CD4-positive, alpha-beta memory T cell (primary cell): Measurements from ENCODE around the gene KSR1. TPM values are rescaled to one million over a fixed set of nuclear protein-coding genes. Genes with fewer than 3 reads are reported as not detected.

Experiments used
- CTCF ChIA-PET: fragments of 350-600 bp; sonication (Branson Sonifier 250); formaldehyde crosslinking; loops from one replicate; lab custom pipeline; 2021; ENCODE audit warnings: inconsistent platforms; ENCODE audit not compliant: partially characterized antibody; lab: Charles Lee
- POLR2A ChIA-PET: fragments of 350-600 bp; sonication (Branson Sonifier 250); formaldehyde crosslinking; loops from one replicate; lab custom pipeline; 2021; ENCODE audit not compliant: partially characterized antibody; lab: Charles Lee
- DNase-seq, 5 donors: peaks; one replicate each; pipeline versions ENCODE4 v3.0.0 to v3.0.0-alpha.2; 2020 to 2022; ENCODE audit warnings: mixed read lengths in 1 of 5
- H3K27ac ChIP-seq: one replicate; pipeline ENCODE4 v1.7.0; 2013; ENCODE audit warnings: low read depth, low read length
- H3K27me3 ChIP-seq: 2 replicates; pipeline ENCODE4 v1.7.0; 2013; ENCODE audit warnings: mild to moderate bottlenecking, low read length, moderate library complexity; ENCODE audit not compliant: insufficient read depth
- H3K36me3 ChIP-seq: 2 replicates; pipeline ENCODE4 v1.7.0; 2013; ENCODE audit warnings: mild to moderate bottlenecking, low read length, moderate library complexity; ENCODE audit not compliant: insufficient read depth
- H3K4me1 ChIP-seq: 2 replicates; pipeline ENCODE4 v1.7.0; 2013; ENCODE audit warnings: mild to moderate bottlenecking, low read length, moderate library complexity; ENCODE audit not compliant: insufficient read depth
- H3K4me3 ChIP-seq, 2 donors: one replicate each; pipeline ENCODE4 v1.7.0; 2013; ENCODE audit warnings: low read length in 2 of 2, mild to moderate bottlenecking in 1 of 2
- H3K9me3 ChIP-seq, 2 donors: one replicate each; pipeline ENCODE4 v1.7.0; 2013; ENCODE audit warnings: low read length in 2 of 2, control low read depth in 1 of 2; ENCODE audit not compliant: control insufficient read depth in 1 of 2
- H3K27ac Mint-ChIP-seq, 7 donors: one replicate each; pipeline ENCODE4 v1.8.0; 2020 to 2021; ENCODE audit warnings: mixed read lengths in 7 of 7, mild to moderate bottlenecking in 6 of 7, inconsistent platforms in 3 of 7, moderate library complexity in 3 of 7
- H3K27me3 Mint-ChIP-seq, 2 donors: one replicate each; pipeline ENCODE4 v1.8.0; 2020 to 2021; ENCODE audit warnings: mixed read lengths in 2 of 2
- H3K36me3 Mint-ChIP-seq, 2 donors: one replicate each; pipeline ENCODE4 v1.8.0; 2020 to 2021; ENCODE audit warnings: mixed read lengths in 2 of 2, inconsistent platforms in 1 of 2, mild to moderate bottlenecking in 1 of 2
- H3K4me1 Mint-ChIP-seq, 4 donors: one replicate each; pipeline ENCODE4 v1.8.0; 2020 to 2021; ENCODE audit warnings: mixed read lengths in 4 of 4, mild to moderate bottlenecking in 1 of 4
- H3K4me3 Mint-ChIP-seq, 8 donors: one replicate each; pipeline ENCODE4 v1.8.0; 2020 to 2021; ENCODE audit warnings: mixed read lengths in 8 of 8, mild to moderate bottlenecking in 7 of 8, moderate library complexity in 6 of 8, inconsistent platforms in 3 of 8
- H3K9me3 Mint-ChIP-seq, 8 donors: one replicate each; pipeline ENCODE4 v1.8.0; 2020 to 2021; ENCODE audit warnings: mixed read lengths in 8 of 8, mild to moderate bottlenecking in 5 of 8, inconsistent platforms in 3 of 8, moderate library complexity in 1 of 8
- intact Hi-C: fragments of 100-400 bp; cut with micrococcal nuclease; formaldehyde crosslinking; loops from one replicate; pipeline ENCODE4 v1.15.1; 2023
- polyA plus RNA-seq, 2 donors: library from polyadenylated mRNA; unstranded; fragments of 300-500 nt; fragmentation: Illumina TruSeq; gene quantifications; one replicate each; pipeline ENCODE4 v1.2.3, GENCODE V29; 2021
- total RNA-seq, 2 experiments: library from RNA; stranded (reverse); gene quantifications; one replicate each; pipeline ENCODE4 v1.2.3, GENCODE V29; 2021

The KSR1 gene
- total and polyA plus RNA-seq, 4 experiments from 2014 or later, result 0.77 to 40.0 (median 18.7) TPM

DNA sequence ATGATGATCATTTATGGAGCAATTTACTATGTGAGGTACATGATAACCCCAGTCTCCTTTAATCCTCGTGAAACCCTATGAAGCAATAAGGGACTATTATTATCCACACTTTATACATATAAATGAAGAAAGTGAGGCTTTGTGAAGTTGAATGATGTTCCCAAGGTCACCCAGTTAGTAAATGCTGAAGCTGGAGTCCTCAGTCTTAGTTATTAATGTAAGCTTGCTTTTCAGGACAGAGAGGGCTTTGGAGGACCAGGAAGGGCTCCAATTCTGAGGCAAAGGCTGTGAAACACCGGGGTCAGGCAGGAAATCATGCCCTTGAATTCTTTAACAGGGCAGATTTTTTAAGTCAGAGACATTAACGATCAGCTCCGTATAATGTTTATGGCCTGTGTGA is 36.8 kb downstream of the KSR1 start:
- Mint-ChIP-seq H3K27me3 (no peaks in the 10 kb centered on the region), H3K9me3 (no peaks in the 10 kb centered on the region), H3K4me3 (no peak overlapping the region), H3K4me1 (peaks cover 0 to 8% (median 4%) of the 10 kb centered on the region in 4 donors), H3K27ac (peak overlapping the region in 2 of 7 donors; percentile 12 to 57), H3K36me3 (no peaks in the 10 kb centered on the region)
- intact Hi-C loops, result no loop called here
- Histone ChIP-seq H3K9me3 (no peaks in the 10 kb centered on the region), H3K27me3 (no peaks in the 10 kb centered on the region), H3K27ac (no peak overlapping the region), H3K4me3 (no peak overlapping the region), H3K36me3 (no peaks in the 10 kb centered on the region), H3K4me1 (no peaks in the 10 kb centered on the region)
- CTCF ChIA-PET, result no interaction called here
- POLR2A ChIA-PET, result no interaction called here
- no peak for DNase-seq

DNA sequence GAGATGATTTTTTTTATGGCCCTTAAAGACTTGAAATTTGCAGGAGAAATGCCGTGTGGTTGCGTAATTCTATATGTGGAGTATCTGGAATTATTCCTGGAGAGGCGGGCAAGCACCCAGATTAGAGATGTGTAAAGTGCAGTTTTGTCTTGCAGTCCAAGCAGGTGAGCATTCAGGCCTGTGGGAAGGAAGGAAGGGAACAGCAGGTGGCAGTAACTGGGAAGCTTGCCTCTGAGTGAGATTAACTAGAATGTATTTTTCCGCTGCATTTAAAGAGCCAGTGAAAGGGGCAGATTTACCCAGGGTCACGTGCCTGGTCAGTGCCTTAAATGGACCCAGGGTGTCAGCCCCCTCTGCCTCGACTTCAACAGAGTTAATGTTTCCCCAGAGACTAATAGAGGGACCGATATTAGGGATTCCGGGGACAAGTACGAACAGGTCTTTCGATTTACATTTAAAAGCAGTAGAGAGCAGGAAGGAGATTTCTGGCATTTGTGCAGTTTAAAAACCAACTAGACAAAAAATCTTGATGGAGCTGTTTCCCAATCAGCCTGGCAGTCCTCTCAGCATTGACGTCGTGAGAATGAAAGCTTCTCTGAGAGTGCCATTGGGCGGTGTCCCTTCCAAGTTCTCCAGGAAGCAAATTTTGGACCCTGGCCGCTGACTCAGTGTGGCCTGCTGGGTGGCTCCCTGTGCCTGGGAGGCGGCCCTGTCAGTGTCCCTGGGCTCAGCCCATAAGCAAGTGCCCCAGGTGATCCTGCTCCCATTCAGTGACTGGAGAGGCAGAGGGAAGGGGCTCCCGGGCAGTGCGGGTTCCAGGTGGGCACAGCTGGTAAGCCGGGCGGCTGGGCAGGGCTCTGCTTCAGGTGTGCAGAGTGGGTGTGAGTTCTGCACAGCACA is 38.2 kb downstream of the KSR1 start:
- no peak overlapping the region for H3K4me3 ChIP-seq
- H3K9me3 Mint-ChIP-seq, result no peaks in the 10 kb centered on the region
- peaks cover 0 to 5% of the 10 kb centered on the region in 2 donors for H3K36me3 Mint-ChIP-seq
- no peak overlapping the region for H3K27ac ChIP-seq
- no peaks in the 10 kb centered on the region for H3K27me3 Mint-ChIP-seq
- ChIA-PET POLR2A (interaction anchor here (0.5 kb wide), 1 partner anchor 39 kb away, joined by 3 read pairs; no protein-coding TSS in a partner anchor), CTCF (interaction anchor here (1.0 kb wide), 1 partner anchor 105 kb away, joined by 3 read pairs; no protein-coding TSS in a partner anchor)
- H3K27ac Mint-ChIP-seq, result peak overlapping the region in 2 of 7 donors; percentile 13 to 59
- no peaks in the 10 kb centered on the region for H3K9me3 ChIP-seq
- H3K4me3 Mint-ChIP-seq, result no peak overlapping the region
- no peak for DNase-seq
- no peaks in the 10 kb centered on the region for H3K36me3 ChIP-seq
- peaks cover 0 to 6% (median 2%) of the 10 kb centered on the region in 4 donors for H3K4me1 Mint-ChIP-seq
- no peaks in the 10 kb centered on the region for H3K27me3 ChIP-seq
- H3K4me1 ChIP-seq, result no peaks in the 10 kb centered on the region
- intact Hi-C loops, result no loop called here

DNA sequence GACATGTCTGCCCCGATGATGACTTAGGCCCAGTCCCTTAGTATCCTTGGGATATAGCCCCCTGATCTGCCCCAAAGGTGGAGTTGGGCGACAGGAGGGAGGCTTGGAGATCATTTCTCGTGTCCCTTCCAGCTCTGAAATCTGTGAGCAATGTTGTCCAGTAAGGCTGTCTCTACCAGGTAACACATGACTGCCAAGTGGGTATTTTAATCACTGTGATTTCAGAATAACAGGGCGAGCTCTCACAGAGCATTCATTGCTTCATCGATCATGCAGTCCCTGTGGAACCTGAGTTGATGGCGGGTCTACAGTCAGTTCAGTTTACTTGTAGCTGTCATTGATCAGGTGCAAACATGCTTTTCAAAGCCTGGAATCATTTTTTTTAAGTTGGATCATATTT is 39.2 kb downstream of the KSR1 start:
- no peak overlapping the region for H3K4me3 Mint-ChIP-seq
- DNase-seq, result no peak
- intact Hi-C loops, result no loop called here
- H3K36me3 ChIP-seq, result no peaks in the 10 kb centered on the region
- H3K4me1 Mint-ChIP-seq, result peaks cover 2 to 6% (median 2%) of the 10 kb centered on the region in 4 donors
- H3K27me3 Mint-ChIP-seq, result no peaks in the 10 kb centered on the region
- no peaks in the 10 kb centered on the region for H3K4me1 ChIP-seq
- H3K27ac ChIP-seq, result no peak overlapping the region
- CTCF ChIA-PET, result no interaction called here
- POLR2A ChIA-PET, result no interaction called here
- no peak overlapping the region for H3K27ac Mint-ChIP-seq
- no peaks in the 10 kb centered on the region for H3K9me3 ChIP-seq
- H3K4me3 ChIP-seq, result no peak overlapping the region
- peaks cover 4 to 14% of the 10 kb centered on the region in 2 donors for H3K36me3 Mint-ChIP-seq
- no peaks in the 10 kb centered on the region for H3K27me3 ChIP-seq
- peaks cover 0 to 5% (median 3%) of the 10 kb centered on the region in 8 donors for H3K9me3 Mint-ChIP-seq

DNA sequence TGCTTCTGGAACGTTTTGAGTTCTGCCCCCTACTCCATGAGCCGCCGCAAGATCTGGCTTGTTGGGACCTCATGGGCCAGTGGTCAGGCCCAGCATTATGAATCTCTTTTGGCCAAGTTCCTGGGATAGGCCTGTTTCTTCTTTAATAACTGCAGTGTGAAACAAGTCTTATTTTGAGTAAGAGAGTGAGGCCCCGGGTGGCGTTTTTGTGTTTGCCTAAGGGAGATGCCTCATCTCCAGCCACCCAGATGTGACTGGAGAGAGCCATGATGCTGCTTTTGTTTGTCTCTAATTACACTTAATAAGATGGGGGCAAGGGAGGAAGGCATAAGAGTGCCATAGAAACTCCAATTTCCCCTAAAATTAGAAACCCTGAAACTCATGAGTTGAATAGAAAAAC is 39.8 kb downstream of the KSR1 start:
- Histone ChIP-seq H3K27me3 (no peaks in the 10 kb centered on the region), H3K9me3 (no peaks in the 10 kb centered on the region), H3K36me3 (no peaks in the 10 kb centered on the region), H3K4me3 (no peak overlapping the region), H3K4me1 (no peaks in the 10 kb centered on the region), H3K27ac (no peak overlapping the region)
- Mint-ChIP-seq H3K9me3 (peaks cover 0 to 11% (median 6%) of the 10 kb centered on the region in 8 donors), H3K4me1 (peaks cover 0 to 7% (median 4%) of the 10 kb centered on the region in 4 donors), H3K4me3 (no peak overlapping the region), H3K36me3 (peaks cover 8 to 20% of the 10 kb centered on the region in 2 donors), H3K27me3 (no peaks in the 10 kb centered on the region), H3K27ac (peak overlapping the region in 1 of 7 donors; percentile 55)
- intact Hi-C loops, result no loop called here
- no peak for DNase-seq
- ChIA-PET CTCF (no interaction called here), POLR2A (no interaction called here)

DNA sequence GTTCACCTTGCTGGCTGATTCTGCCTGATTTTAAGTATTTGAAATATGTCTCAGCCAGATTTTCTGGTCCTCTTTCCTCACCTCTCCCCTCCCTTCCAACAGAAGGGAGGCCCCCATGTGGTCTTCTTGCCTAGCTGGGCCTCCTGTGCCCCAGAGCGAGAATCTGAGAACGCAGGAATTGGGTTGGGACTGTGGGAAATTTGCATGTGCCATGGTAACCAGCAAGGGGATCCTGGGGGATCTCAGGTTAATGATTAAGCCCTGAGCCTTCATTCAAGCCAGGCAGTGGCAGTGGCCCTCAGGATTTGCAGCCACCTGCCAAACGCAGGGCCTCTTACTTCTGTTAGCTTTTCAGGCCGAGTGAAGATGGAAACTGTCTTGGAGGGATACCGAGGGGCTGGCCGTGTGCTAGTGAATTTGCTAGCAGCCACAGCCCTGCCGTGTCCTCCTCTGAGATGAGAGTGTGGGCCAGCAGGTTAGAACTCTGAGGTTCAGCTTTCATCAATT is 40.2 kb downstream of the KSR1 start:
- H3K36me3 Mint-ChIP-seq, result peaks cover 8 to 20% of the 10 kb centered on the region in 2 donors
- CTCF ChIA-PET, result no interaction called here
- Histone ChIP-seq H3K9me3 (no peaks in the 10 kb centered on the region), H3K36me3 (no peaks in the 10 kb centered on the region), H3K27me3 (no peaks in the 10 kb centered on the region), H3K4me3 (no peak overlapping the region), H3K27ac (no peak overlapping the region), H3K4me1 (no peaks in the 10 kb centered on the region)
- no peak overlapping the region for H3K4me3 Mint-ChIP-seq
- peak overlapping the region in 1 of 7 donors; percentile 28 for H3K27ac Mint-ChIP-seq
- H3K27me3 Mint-ChIP-seq, result no peaks in the 10 kb centered on the region
- no peak for DNase-seq
- POLR2A ChIA-PET, result no interaction called here
- intact Hi-C loops, result no loop called here
- peaks cover 0 to 7% (median 4%) of the 10 kb centered on the region in 4 donors for H3K4me1 Mint-ChIP-seq
- peaks cover 0 to 11% (median 6%) of the 10 kb centered on the region in 8 donors for H3K9me3 Mint-ChIP-seq

DNA sequence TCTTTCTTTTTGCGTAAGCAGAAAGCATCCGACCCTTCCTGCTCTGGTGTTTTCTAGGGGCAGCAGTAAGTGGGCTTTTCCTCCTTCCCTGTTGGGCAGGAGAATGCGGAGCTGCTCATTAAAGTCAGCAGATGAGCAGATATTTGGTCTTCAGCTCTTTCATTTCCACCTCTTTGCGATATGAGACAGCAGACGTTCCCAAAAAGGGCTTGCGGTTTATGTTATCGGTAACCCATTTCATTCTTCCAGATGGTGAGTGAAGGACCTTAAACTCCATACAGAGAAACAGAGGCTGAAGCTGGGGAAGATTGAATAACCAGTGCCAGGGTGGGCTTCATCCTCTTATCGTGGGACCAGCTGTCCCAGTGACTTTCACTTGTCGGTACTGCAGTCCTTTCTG is 40.7 kb downstream of the KSR1 start:
- H3K9me3 Mint-ChIP-seq, result peaks cover 0 to 11% (median 6%) of the 10 kb centered on the region in 8 donors
- CTCF ChIA-PET, result no interaction called here
- intact Hi-C loops, result no loop called here

DNA sequence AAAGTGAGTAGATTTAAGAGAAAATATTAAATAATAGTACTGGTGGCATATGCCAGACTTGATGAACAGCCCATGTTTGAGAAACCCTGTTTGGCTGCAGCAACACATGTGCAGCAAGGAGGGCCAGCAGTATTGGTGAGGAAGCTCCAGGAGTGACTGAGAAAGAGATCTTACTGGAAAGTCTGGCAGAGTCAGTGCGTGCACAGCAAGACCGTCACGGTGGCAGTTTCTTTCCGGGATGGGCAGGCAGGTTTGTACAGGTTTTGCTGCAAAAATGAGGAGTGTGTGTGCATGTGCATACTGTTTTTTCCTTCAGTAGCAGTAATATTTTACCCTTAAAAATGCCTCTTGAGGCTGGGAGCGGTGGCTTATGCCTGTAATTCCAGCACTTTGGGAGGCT is 41.4 kb downstream of the KSR1 start:
- Histone ChIP-seq H3K4me1 (no peaks in the 10 kb centered on the region), H3K27me3 (no peaks in the 10 kb centered on the region), H3K27ac (no peak overlapping the region), H3K9me3 (no peaks in the 10 kb centered on the region), H3K4me3 (no peak overlapping the region), H3K36me3 (no peaks in the 10 kb centered on the region)
- H3K4me3 Mint-ChIP-seq, result no peak overlapping the region
- H3K27me3 Mint-ChIP-seq, result no peaks in the 10 kb centered on the region
- peaks cover 0 to 7% (median 4%) of the 10 kb centered on the region in 4 donors for H3K4me1 Mint-ChIP-seq
- CTCF ChIA-PET, result no interaction called here
- no peak for DNase-seq
- H3K36me3 Mint-ChIP-seq, result peaks cover 13 to 23% of the 10 kb centered on the region in 2 donors
- POLR2A ChIA-PET, result no interaction called here
- intact Hi-C loops, result no loop called here
- peaks cover 0 to 11% (median 6%) of the 10 kb centered on the region in 8 donors for H3K9me3 Mint-ChIP-seq
- H3K27ac Mint-ChIP-seq, result peak overlapping the region in 1 of 7 donors; percentile 74

More for the DNA sequence above, 40.7 kb downstream of the KSR1 start:
- POLR2A ChIA-PET, result no interaction called here
- no peaks in the 10 kb centered on the region for H3K4me1 ChIP-seq
- Mint-ChIP-seq H3K4me1 (peaks cover 0 to 7% (median 4%) of the 10 kb centered on the region in 4 donors), H3K27me3 (no peaks in the 10 kb centered on the region), H3K27ac (peak overlapping the region in 1 of 7 donors; percentile 20), H3K4me3 (no peak overlapping the region), H3K36me3 (peaks cover 13 to 20% of the 10 kb centered on the region in 2 donors)
- no peak overlapping the region for H3K27ac ChIP-seq
- DNase-seq, result no peak
- no peak overlapping the region for H3K4me3 ChIP-seq
- H3K27me3 ChIP-seq, result no peaks in the 10 kb centered on the region
- H3K36me3 ChIP-seq, result no peaks in the 10 kb centered on the region
- no peaks in the 10 kb centered on the region for H3K9me3 ChIP-seq
